Glutamatergic neuron (in vitro differentiated cells): ENCODE measurements around the gene LCOR. TPM values are rescaled to one million over a fixed set of nuclear protein-coding genes. Genes with fewer than 3 reads are reported as not detected.

Experiments used
- DNase-seq: peaks from one replicate; pipeline ENCODE4 v3.0.0; 2022
- H3K27ac Mint-ChIP-seq: one replicate; pipeline ENCODE4 v1.8.0; 2020; ENCODE audit warnings: mild to moderate bottlenecking, mixed read lengths, inconsistent platforms; ENCODE audit not compliant: unreplicated experiment
- H3K27me3 Mint-ChIP-seq: one replicate; pipeline ENCODE4 v1.8.0; 2020; ENCODE audit warnings: mild to moderate bottlenecking, moderate library complexity, mixed read lengths, inconsistent platforms; ENCODE audit not compliant: unreplicated experiment
- H3K36me3 Mint-ChIP-seq: one replicate; pipeline ENCODE4 v1.8.0; 2020; ENCODE audit warnings: mild to moderate bottlenecking, mixed read lengths, inconsistent platforms; ENCODE audit not compliant: unreplicated experiment
- H3K4me1 Mint-ChIP-seq: one replicate; pipeline ENCODE4 v1.8.0; 2020; ENCODE audit warnings: mild to moderate bottlenecking, low read depth, mixed read lengths, inconsistent platforms; ENCODE audit not compliant: unreplicated experiment
- H3K4me3 Mint-ChIP-seq: one replicate; pipeline ENCODE4 v1.8.0; 2020; ENCODE audit warnings: mild to moderate bottlenecking, mixed read lengths, inconsistent platforms; ENCODE audit not compliant: unreplicated experiment
- H3K9me3 Mint-ChIP-seq: one replicate; pipeline ENCODE4 v1.8.0; 2020; ENCODE audit warnings: mild to moderate bottlenecking, moderate library complexity, mixed read lengths, inconsistent platforms; ENCODE audit not compliant: unreplicated experiment
- CTCF ChIP-seq: fragments of 200-600 bp; sonication (generic); IDR thresholded peaks from one replicate; pipeline ENCODE4 v1.5.0; 2021; ENCODE audit not compliant: partially characterized antibody, unreplicated experiment
- total RNA-seq: library from RNA; stranded (reverse); fragmentation: NEBNext Ultra II Directional; extraction: Animal tissue kit (Norgen Biotek cat#: 25700); gene quantifications from one replicate; pipeline ENCODE4 v1.2.1, GENCODE V29; 2021; ENCODE audit not compliant: unreplicated experiment

LCOR gene
- total RNA-seq, 1 donor from 2014 or later = 132 TPM

GRCh38 chr10:96949039-96949683 is 117.1 kb downstream of the LCOR start:
- no peaks in the 10 kb centered on the region for H3K27me3 Mint-ChIP-seq
- no peak overlapping the region for H3K4me3 Mint-ChIP-seq
- no peak for DNase-seq
- no peak for TF ChIP-seq CTCF
- no peaks in the 10 kb centered on the region for H3K36me3 Mint-ChIP-seq
- H3K4me1 Mint-ChIP-seq = peaks cover 5% of the 10 kb centered on the region
- no peak overlapping the region for H3K27ac Mint-ChIP-seq
- H3K9me3 Mint-ChIP-seq = peaks cover 2% of the 10 kb centered on the region

- no peaks in the 10 kb centered on the region for H3K36me3 Mint-ChIP-seq
- no peaks in the 10 kb centered on the region for H3K9me3 Mint-ChIP-seq
- no peak for DNase-seq
- H3K4me3 Mint-ChIP-seq = no peak overlapping the region
- H3K27ac Mint-ChIP-seq = no peak overlapping the region
- H3K27me3 Mint-ChIP-seq = peaks cover 3% of the 10 kb centered on the region
- no peak for TF ChIP-seq CTCF
- peaks cover 28% of the 10 kb centered on the region for H3K4me1 Mint-ChIP-seq
Observed at GRCh38 chr10:96951954-96952353, 119.9 kb downstream of the LCOR start.

GRCh38 chr10:96955794-96956193 is 123.7 kb downstream of the LCOR start:
- Mint-ChIP-seq H3K27ac (no peak overlapping the region), H3K36me3 (no peaks in the 10 kb centered on the region), H3K27me3 (peaks cover 3% of the 10 kb centered on the region), H3K9me3 (no peaks in the 10 kb centered on the region), H3K4me3 (peak overlapping the region; percentile 1), H3K4me1 (peaks cover 28% of the 10 kb centered on the region)
- no peak for DNase-seq
- TF ChIP-seq CTCF = no peak

GRCh38 chr10:96958071-96958470 is 126.0 kb downstream of the LCOR start:
- no peak for TF ChIP-seq CTCF
- Mint-ChIP-seq H3K4me1 (peaks cover 25% of the 10 kb centered on the region), H3K4me3 (no peak overlapping the region), H3K36me3 (no peaks in the 10 kb centered on the region), H3K27me3 (peaks cover 3% of the 10 kb centered on the region), H3K9me3 (peaks cover 1% of the 10 kb centered on the region), H3K27ac (no peak overlapping the region)
- no peak for DNase-seq

GRCh38 chr10:96959733-96960132 is 127.6 kb downstream of the LCOR start:
- peaks cover 1% of the 10 kb centered on the region for H3K9me3 Mint-ChIP-seq
- no peak for TF ChIP-seq CTCF
- no peaks in the 10 kb centered on the region for H3K36me3 Mint-ChIP-seq
- no peak overlapping the region for H3K4me3 Mint-ChIP-seq
- peaks cover 3% of the 10 kb centered on the region for H3K27me3 Mint-ChIP-seq
- no peak overlapping the region for H3K27ac Mint-ChIP-seq
- no peak for DNase-seq
- H3K4me1 Mint-ChIP-seq = peaks cover 19% of the 10 kb centered on the region
